K562 (cell line): ENCODE results near the gene WDR81. TPM values are rescaled to one million over a fixed set of nuclear protein-coding genes. Genes with fewer than 3 reads are reported as not detected.

Experiments
- CBFA2T3 ChIP-seq: fragments of 450-650 bp; IDR thresholded peaks from 2 replicates; pipeline ENCODE4 v1.6.1; 2017
- DPF2 ChIP-seq: fragments of 450-650 bp; IDR thresholded peaks from 2 replicates; pipeline ENCODE4 v1.6.1; 2016
- E2F5 ChIP-seq: sonication (generic); formaldehyde crosslinking; IDR thresholded peaks from 2 replicates; pipeline ENCODE4 v1.8.0; 2022; ENCODE audit warnings: mild to moderate bottlenecking, missing genetic modification reagents
- ESRRB ChIP-seq: fragments of 250-450 bp; sonication (Bioruptor Pico); IDR thresholded peaks from 2 replicates; pipeline ENCODE4 v1.5.0; 2020; ENCODE audit warnings: mild to moderate bottlenecking, moderate library complexity, borderline replicate concordance
- ETV5 ChIP-seq: sonication (generic); formaldehyde crosslinking; IDR thresholded peaks from 2 replicates; pipeline ENCODE4 v1.4.0; 2020; ENCODE audit warnings: low read depth, mild to moderate bottlenecking, missing genetic modification reagents
- HEY1 ChIP-seq: fragments of 250-450 bp; sonication (Bioruptor Pico); IDR thresholded peaks from 2 replicates; pipeline ENCODE4 v1.5.0; 2020; ENCODE audit warnings: mild to moderate bottlenecking, moderate library complexity, borderline replicate concordance
- KDM1A ChIP-seq, 2 experiments: fragments of 450-650 bp; IDR thresholded peaks; 2 replicates each; pipeline ENCODE4 v1.6.1; 2016; ENCODE audit warnings: mild to moderate bottlenecking in 2 of 2
- PCBP2 ChIP-seq: fragments of 200-400 bp; formaldehyde crosslinking; IDR thresholded peaks from 2 replicates; pipeline ENCODE4 v1.6.1; 2018; ENCODE audit warnings: low read length, low read depth, mild to moderate bottlenecking, moderate library complexity; ENCODE audit not compliant: poor library complexity, severe bottlenecking
- RBBP5 ChIP-seq: fragments of 200-600 bp; sonication (generic); IDR thresholded peaks from 2 replicates; pipeline ENCODE4 v1.6.1; 2012; ENCODE audit warnings: borderline replicate concordance, mild to moderate bottlenecking, low read length, control low read depth, inconsistent platforms; ENCODE audit not compliant: insufficient read depth, poor library complexity, severe bottlenecking
- SIN3A ChIP-seq, 2 experiments: fragments of 150-350 bp in 1 of 2; IDR thresholded peaks; 2 replicates each; pipeline ENCODE4 v1.6.1; 2011 to 2016; ENCODE audit warnings: borderline replicate concordance in 2 of 2, low read depth in 2 of 2, low read length in 2 of 2, mild to moderate bottlenecking in 2 of 2, moderate library complexity in 2 of 2; ENCODE audit not compliant: control insufficient read depth in 1 of 2
- SIX5 ChIP-seq, 2 experiments: IDR thresholded peaks; 2 replicates each; pipeline ENCODE4 v1.6.1; 2011; ENCODE audit warnings: low read length in 2 of 2, borderline replicate concordance in 1 of 2, low read depth in 1 of 2, mild to moderate bottlenecking in 1 of 2, moderate library complexity in 1 of 2; ENCODE audit not compliant: insufficient read depth in 1 of 2
- SOX6 ChIP-seq: fragments of 450-650 bp; IDR thresholded peaks from 2 replicates; pipeline ENCODE4 v1.6.1; 2014; ENCODE audit warnings: mild to moderate bottlenecking
- TAF15 ChIP-seq: fragments of 200-400 bp; formaldehyde crosslinking; IDR thresholded peaks from 2 replicates; pipeline ENCODE4 v1.6.1; 2017; ENCODE audit warnings: mild to moderate bottlenecking, low read depth, low read length, moderate library complexity
- TCFL5 ChIP-seq: fragments of 250-450 bp; sonication (Bioruptor Pico); conservative IDR thresholded peaks from 2 replicates; pipeline ENCODE4 v1.6.1; 2021; ENCODE audit warnings: mild to moderate bottlenecking, moderate library complexity, matching md5 sums
- TRIM28 ChIP-seq: fragments of 450-650 bp; IDR thresholded peaks from 2 replicates; pipeline ENCODE4 v1.6.1; 2017
- ZBTB2 ChIP-seq: fragments of 450-650 bp; IDR thresholded peaks from 2 replicates; pipeline ENCODE4 v1.6.1; 2016; ENCODE audit warnings: antibody characterized with exemption
- ZBTB7A ChIP-seq: IDR thresholded peaks from 2 replicates; pipeline ENCODE4 v1.6.1; 2011; ENCODE audit warnings: low read depth, mild to moderate bottlenecking, low read length, moderate library complexity, borderline replicate concordance; ENCODE audit not compliant: control insufficient read depth
- ZNF134 ChIP-seq: fragments of 250-450 bp; sonication (Bioruptor Pico); conservative IDR thresholded peaks from 2 replicates; pipeline ENCODE4 v1.4.0; 2020
- ZNF197 ChIP-seq: fragments of 200-800 bp; sonication (Bioruptor generic); IDR thresholded peaks from 2 replicates; pipeline ENCODE4 v1.6.1; 2016; ENCODE audit warnings: low read depth, missing genetic modification characterization, missing compliant biosample characterization
- ZNF431 ChIP-seq: sonication (generic); formaldehyde crosslinking; IDR thresholded peaks from 2 replicates; pipeline ENCODE4 v1.8.0; 2022; ENCODE audit warnings: mild to moderate bottlenecking, missing genetic modification reagents
- ZNF511 ChIP-seq: sonication (generic); formaldehyde crosslinking; IDR thresholded peaks from 2 replicates; pipeline ENCODE4 v1.8.0; 2022; ENCODE audit warnings: mild to moderate bottlenecking, missing genetic modification reagents
- ZNF830 ChIP-seq: fragments of 250-450 bp; sonication (Bioruptor Pico); IDR thresholded peaks from 2 replicates; pipeline ENCODE4 v1.5.0; 2021; ENCODE audit warnings: mild to moderate bottlenecking
- polyA plus RNA-seq, 8 experiments: library from polyadenylated mRNA; depleted of rRNA in 4 of 8; stranded (reverse) in 5 of 8; unstranded in 3 of 8; fragments of >200 nt; fragmentation: Nextera tagmentation in 2 of 8; fragmentation: Illumina TruSeq in 1 of 8; extraction: Ambion mirVana in 2 of 8; extraction: Trizol in 1 of 8; gene quantifications; 2 replicates each; pipeline versions ENCODE4 v1.2.1 to v1.2.3, GENCODE V29; 2011 to 2014; ENCODE audit warnings: inconsistent platforms in 1 of 8, missing spikeins in 1 of 8
- total RNA-seq, 7 experiments: library from RNA; depleted of rRNA in 6 of 7; stranded (reverse); fragments of >200 nt in 6 of 7; fragmentation: Illumina TruSeq in 2 of 7; extraction: Trizol in 2 of 7; gene quantifications; 2 replicates each; pipeline versions ENCODE4 v1.2.1 to v1.2.3, GENCODE V29; 2011 to 2021; ENCODE audit warnings: low replicate concordance in 1 of 7
- TF ChIP-seq, protein P1 (sequence below): fragments of 450-650 bp; IDR thresholded peaks from 2 replicates; pipeline ENCODE4 v1.6.1; 2018; ENCODE audit warnings: mild to moderate bottlenecking, low read depth; ENCODE audit not compliant: partially characterized antibody

WDR81 gene
- total and polyA plus RNA-seq, 9 of the 15 experiments (the other 6 are each of a cell fraction or from before 2014, with no cell fraction given) = 0.01 to 17.1 (median 3.3) TPM

GRCh38 chr17:1762901-1763898, 38.7 kb downstream of the WDR81 start (continued):
- no peak for TF ChIP-seq PCBP2
- no peak for TF ChIP-seq ESRRB
- TF ChIP-seq ZNF830 = no peak
- TF ChIP-seq, protein P1, sequence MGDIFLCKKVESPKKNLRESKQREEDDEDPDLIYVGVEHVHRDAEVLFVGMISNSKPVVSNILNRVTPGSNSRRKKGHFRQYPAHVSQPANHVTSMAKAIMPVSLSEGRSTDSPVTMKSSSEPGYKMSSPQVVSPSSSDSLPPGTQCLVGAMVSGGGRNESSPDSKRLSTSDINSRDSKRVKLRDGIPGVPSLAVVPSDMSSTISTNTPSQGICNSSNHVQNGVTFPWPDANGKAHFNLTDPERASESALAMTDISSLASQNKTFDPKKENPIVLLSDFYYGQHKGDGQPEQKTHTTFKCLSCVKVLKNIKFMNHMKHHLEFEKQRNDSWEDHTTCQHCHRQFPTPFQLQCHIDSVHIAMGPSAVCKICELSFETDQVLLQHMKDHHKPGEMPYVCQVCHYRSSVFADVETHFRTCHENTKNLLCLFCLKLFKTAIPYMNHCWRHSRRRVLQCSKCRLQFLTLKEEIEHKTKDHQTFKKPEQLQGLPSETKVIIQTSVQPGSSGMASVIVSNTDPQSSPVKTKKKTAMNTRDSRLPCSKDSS = no peak
- TF ChIP-seq RBBP5 = no peak
- TF ChIP-seq SIX5 (IDR thresholded peaks at IDR 0.05; ENCODE audit: borderline replicate concordance in 1 of 2, insufficient read depth in 1 of 2, low read depth in 1 of 2, low read length in 2 of 2) = no peak
- peak; percentile 82 for TF ChIP-seq CBFA2T3
- no peak for TF ChIP-seq TRIM28
- peak; percentile 66 for TF ChIP-seq DPF2
- peak; percentile 48; the same call in 1 of the 2 replicates for TF ChIP-seq SOX6
- peak; percentile 36; the same call in 1 of the 2 replicates for TF ChIP-seq ZBTB2
- no peak for TF ChIP-seq ETV5 (CRISPR knock-in tag)
- no peak for TF ChIP-seq ZNF134 (CRISPR knock-in tag)
- 0 out of 4 replicates have a peak, but pooled peaks of 1 of the 2 experiments have one; percentile 26 for TF ChIP-seq SIN3A (IDR thresholded peaks at IDR 0.05; ENCODE audit: borderline replicate concordance in 2 of 2, control insufficient read depth in 1 of 2, low read depth in 2 of 2, low read length in 2 of 2)
- peak; percentile 91 for TF ChIP-seq ZBTB7A
- no peak for TF ChIP-seq TAF15
- no peak for TF ChIP-seq TCFL5
- TF ChIP-seq ZNF431 (CRISPR knock-in tag) = no peak
- TF ChIP-seq KDM1A (IDR thresholded peaks at IDR 0.05) = 0 out of 4 replicates have a peak, but pooled peaks of 1 of the 2 experiments have one; percentile 5
- no peak for TF ChIP-seq ZNF197
- TF ChIP-seq HEY1 = no peak
- no peak for TF ChIP-seq ZNF511 (CRISPR knock-in tag)
- TF ChIP-seq E2F5 (CRISPR knock-in tag) = no peak
